ENCODE results near the gene DNAJC15.
"Not testable (repeated sequence)": the region's sequence is repeated elsewhere in the genome, so short reads cannot be mapped to it uniquely, and the experiment has no call there.

DNAJC15 gene

DNA sequence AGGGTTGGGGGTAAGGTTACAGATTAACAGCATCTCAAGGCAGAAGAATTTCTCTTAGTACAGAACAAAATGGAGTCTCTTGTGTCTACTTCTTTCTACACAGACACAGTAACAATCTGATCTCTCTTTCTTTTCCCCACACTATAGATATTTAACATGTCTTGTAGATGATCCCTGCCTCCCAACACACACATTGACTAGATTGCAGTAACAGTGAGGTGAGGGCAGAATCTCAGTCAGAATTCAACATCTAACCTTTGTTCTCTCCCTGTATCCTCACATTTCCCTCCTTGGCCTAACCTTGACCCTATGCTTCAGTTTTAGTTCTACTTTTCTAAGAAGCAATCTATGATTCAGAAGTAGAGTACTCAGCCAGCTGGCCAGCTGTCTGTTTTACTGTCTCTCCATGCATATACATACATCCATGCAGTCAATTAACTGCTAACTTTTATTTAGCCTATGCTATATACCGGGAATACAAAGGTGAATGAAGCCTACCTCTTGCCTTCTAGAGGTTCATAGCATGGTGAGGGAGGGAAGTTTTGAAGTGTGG, 18.1 kb downstream of the DNAJC15 start:
- DNase-seq = no peak
- intact Hi-C loops (cut with DNase I) = no loop called here

DNA sequence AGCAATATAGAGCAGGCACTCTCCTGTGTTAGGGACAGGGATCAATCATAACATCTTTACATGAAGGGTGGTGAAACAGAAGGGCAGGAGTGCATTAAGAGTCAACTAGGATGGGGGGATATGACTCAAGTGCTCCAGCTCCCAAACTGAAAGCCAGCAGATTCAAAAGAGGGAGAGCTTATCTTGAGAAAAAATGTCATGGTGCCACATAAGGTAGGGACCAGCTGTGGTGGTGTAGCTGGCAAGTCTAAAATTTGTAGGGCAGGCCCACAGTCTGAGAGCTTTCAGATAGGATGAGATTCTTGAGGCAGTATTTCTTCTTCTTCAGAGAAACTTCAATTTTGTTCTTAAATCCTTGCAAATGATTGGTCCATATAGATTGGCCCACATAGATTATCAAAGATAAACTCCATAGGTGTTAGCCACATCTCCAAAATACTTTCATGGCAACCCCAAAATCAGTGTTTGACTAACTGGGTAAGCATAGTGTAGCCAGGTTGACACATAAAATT, 19.1 kb downstream of the DNAJC15 start:
- DNase-seq = no peak
- intact Hi-C loops (cut with DNase I) = no loop called here

- intact Hi-C loops (cut with DNase I) = no loop called here
- DNase-seq = no peak
Observed at GRCh38 chr13:43044720-43045301, 21.4 kb downstream of the DNAJC15 start.

- DNase-seq = peak in 2 of 10 donors; percentile 34 to 81
- intact Hi-C loops (cut with DNase I) = not testable (repeated sequence)
Observed at GRCh38 chr13:43045302-43045773, 22.0 kb downstream of the DNAJC15 start.

GRCh38 chr13:43046259-43046658, 22.9 kb downstream of the DNAJC15 start:
- no peak for DNase-seq
- intact Hi-C loops (cut with DNase I) = no loop called here

DNA sequence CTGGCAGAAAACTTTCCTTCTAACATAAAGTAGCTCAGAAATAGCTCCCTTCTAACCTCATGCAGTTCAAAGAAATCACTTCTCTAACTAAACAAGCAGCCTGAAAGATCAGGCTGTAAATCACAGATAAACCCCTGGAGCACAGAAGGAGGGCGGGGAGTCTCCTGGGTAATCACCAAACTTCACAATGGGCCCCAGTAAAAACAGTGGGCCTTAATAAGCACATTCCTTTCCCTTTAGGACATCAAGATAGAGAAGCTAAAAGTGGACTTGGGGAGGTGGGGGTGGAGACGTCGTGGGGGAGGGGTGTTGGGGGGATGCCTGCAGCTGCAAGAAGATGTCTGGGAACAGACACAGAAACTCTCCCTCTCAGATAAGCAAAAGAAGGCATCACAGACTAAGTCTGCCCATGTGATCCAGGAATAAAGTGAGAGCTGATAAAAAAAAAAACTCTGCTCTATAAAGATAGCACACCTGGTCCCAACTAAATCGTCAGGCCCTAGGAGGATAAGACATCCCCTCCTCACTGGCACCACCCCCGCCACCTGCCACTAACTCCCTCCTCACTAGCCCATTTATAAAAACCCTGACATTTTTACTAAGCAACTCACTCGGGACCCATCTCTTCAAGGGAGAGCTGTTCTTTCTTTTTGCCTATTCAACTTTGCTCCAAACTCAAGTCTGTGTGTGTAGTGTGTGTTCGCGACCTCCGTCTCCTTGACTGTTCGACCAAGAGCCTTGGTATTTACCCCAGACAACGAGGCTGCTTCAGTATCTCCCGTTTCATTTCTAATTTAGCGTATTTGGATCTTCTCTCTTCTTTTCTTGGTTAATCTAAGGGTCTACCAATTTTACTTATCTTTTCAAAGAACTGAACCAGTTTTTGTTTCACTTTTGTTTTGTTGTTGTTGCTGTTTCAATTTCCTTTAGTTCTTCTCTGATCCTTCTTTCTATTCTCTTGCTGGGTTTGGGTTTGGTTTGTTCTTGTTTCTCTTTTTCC, 31.7 kb downstream of the DNAJC15 start:
- intact Hi-C loops (cut with DNase I) = no loop called here
- no peak for DNase-seq

- no peak for DNase-seq
- intact Hi-C loops (cut with DNase I) = no loop called here
Observed at GRCh38 chr13:43057653-43058317, 34.4 kb downstream of the DNAJC15 start.

GRCh38 chr13:43058318-43058674, 34.9 kb downstream of the DNAJC15 start:
- intact Hi-C loops (cut with DNase I) = no loop called here
- DNase-seq = peak in 1 of 10 donors; percentile 55

GRCh38 chr13:43058831-43059230, 35.4 kb downstream of the DNAJC15 start:
- intact Hi-C loops (cut with DNase I) = no loop called here
- no peak for DNase-seq

GRCh38 chr13:43059779-43060178, 36.4 kb downstream of the DNAJC15 start:
- intact Hi-C loops (cut with DNase I); DNase-seq: not testable (repeated sequence)

DNA sequence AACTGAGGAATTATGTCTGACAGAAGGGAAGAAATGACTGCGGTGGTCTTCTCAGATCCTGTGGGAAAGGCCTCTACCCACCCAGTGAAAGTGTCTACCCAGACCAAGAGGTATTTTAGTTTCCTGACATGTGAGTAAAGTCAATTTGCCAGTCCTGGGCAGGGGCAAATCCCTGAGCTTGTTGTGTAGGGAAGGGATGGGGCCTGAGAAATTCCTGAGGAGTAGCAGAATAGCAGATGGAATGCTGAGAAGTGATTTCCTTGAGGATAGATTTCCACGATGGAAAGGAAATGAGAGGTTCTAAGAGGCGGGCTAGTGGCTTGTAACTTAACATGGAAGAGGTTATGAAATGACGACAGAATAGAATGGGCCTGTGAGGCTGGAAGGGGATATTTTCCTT, 37.4 kb downstream of the DNAJC15 start:
- DNase-seq; intact Hi-C loops (cut with DNase I): not testable (repeated sequence)

DNA sequence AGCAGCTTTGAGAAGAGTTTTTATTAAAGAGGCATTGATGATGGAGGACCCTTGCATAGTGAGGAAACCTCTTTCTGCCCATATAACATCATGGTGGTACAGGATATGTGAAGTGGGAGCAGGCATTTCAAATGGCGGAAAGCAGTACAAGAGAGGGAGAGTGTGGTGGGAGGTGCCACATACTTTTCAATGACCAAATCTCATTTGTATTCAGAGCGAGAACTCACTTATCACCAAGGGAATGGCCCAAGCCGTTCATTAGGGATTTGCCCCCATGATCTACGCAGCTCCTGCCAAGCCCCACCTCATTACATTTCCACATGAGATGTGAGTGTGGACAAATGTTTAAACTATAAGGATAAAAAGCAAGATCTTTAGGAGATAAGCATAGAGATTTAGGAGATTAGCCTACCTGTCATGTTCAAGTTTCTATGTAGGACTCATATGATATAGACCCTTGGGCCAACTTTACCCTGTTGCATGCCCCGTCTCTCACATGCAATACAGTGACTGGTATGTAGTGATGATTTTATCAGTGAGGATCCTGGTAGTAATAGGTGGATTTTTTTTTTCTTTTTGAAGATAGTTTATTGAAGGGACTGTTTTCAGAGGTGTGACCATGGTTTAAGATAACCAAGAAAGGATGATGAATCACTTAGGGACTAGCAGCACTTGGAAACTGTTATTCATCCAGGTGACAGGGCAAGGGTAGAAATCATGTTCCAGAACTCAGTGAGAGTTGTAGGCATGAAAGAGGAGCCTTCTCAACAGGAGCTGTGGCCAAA, 38.3 kb downstream of the DNAJC15 start:
- DNase-seq = no peak
- intact Hi-C loops (cut with DNase I) = no loop called here

GRCh38 chr13:43071824-43072223, 48.4 kb downstream of the DNAJC15 start:
- DNase-seq = no peak

DNA sequence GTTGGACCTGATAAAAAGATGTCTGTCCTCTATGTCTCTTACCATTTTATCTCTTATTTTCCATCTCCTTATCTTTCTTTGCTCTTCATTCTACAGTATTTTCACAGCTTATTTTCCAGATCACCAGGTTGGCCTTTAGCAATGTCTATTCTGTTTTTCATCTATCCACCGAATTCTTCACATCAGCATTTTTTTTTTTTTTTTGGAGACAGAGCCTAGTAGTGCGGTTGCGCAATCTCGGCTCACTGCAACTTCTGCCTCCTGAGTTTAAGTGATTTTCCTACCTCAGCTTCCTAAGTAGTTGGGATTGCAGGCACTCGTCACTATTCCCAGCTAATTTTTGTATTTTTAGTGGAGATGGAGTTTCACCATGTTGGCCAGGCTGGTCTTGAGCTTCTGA, 49.0 kb downstream of the DNAJC15 start:
- no peak for DNase-seq
- intact Hi-C loops (cut with DNase I) = no loop called here

More at GRCh38 chr13:43071824-43072223, 48.4 kb downstream of the DNAJC15 start:
- intact Hi-C loops (cut with DNase I) = no loop called here

GRCh38 chr13:43074824-43075510, 51.6 kb downstream of the DNAJC15 start:
- DNase-seq = no peak
- intact Hi-C loops (cut with DNase I) = no loop called here

DNA sequence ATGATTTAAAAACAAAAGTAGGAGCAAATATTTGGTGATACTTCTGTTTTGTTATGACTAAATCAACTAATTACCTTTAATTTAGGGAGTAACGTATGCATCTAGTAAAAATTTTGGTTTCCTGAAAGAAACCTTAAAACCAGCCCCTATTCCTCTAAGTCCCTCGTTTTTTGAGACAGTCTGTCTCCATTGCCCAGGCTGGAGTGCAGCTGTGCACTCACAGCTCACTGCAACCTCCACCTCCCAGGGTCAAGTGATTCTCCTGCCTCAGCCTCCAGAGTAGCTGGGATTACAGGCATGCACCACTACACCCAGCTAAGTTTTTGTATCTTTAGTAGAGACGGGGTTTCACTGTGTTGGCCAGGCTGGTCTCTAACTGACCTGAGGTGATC, 52.1 kb downstream of the DNAJC15 start:
- DNase-seq; intact Hi-C loops (cut with DNase I): not testable (repeated sequence)

- DNase-seq = no peak
- intact Hi-C loops (cut with DNase I) = no loop called here
Observed at GRCh38 chr13:43077046-43077445, 53.7 kb downstream of the DNAJC15 start.

DNA sequence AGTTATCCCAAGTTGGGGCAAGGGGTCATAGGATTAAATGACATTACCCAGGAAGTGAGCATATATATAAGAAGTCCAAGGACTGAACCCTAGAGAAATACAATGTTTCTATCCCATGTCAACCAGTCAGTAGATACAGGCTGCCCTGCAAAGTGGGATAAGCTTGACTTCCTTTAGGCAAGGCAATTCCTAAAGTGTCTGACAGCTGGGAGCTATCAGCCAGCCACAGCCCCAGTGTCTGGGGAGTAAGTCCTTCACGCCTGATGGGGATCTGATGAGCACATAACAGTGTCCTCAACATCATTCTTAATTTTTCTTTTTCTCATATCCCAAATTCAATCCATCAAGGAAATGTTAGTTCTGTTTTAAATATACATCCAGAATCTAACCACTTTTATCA, 54.1 kb downstream of the DNAJC15 start:
- intact Hi-C loops (cut with DNase I) = no loop called here
- no peak for DNase-seq

DNA sequence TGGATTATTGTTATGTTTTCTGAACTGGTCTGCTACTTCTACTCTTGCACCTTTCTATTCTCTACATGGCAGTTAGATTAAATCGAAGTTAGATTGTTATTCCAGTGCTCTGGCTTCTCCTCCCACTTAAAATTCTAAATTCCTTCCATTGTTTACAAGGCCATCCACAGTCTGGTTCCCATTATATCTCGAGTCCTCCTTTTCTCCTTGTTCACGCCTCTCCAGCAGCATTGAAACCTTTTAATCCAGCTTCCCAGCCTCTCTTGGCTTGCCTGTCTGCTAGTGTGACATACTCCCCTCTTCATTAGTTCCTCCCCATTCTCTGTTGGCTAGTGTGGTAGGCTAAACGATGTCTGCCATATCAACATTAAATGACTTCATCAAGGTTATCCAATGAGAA, 54.5 kb downstream of the DNAJC15 start:
- DNase-seq = no peak
- intact Hi-C loops (cut with DNase I) = no loop called here
